ENCODE results near the gene ADAM30.
A peak's percentile ranks its signal among the peaks of the same experiment; 100 is the strongest.

ADAM30 gene

DNA sequence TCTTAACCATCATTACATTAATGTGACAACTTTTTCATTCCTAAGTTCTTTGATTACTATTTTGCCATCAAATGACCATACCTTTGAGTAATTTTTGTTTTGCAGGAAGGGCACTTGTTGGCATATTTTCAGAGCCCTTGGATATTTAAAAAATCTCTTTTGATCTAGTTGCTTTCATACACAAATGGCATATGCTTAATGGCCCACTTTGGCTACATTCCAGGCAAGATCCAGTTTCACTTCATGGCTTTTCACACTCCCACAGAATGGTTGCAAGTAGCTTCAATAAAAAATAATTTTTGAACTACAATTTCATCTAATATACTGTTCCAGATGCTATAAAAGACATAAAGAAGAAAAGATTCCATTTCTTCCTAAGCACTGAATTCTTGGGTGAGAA, 18.1 kb downstream of the ADAM30 start:
- DNase-seq (ENCODE audit: low read depth): no peak
- TF ChIP-seq, protein P1, sequence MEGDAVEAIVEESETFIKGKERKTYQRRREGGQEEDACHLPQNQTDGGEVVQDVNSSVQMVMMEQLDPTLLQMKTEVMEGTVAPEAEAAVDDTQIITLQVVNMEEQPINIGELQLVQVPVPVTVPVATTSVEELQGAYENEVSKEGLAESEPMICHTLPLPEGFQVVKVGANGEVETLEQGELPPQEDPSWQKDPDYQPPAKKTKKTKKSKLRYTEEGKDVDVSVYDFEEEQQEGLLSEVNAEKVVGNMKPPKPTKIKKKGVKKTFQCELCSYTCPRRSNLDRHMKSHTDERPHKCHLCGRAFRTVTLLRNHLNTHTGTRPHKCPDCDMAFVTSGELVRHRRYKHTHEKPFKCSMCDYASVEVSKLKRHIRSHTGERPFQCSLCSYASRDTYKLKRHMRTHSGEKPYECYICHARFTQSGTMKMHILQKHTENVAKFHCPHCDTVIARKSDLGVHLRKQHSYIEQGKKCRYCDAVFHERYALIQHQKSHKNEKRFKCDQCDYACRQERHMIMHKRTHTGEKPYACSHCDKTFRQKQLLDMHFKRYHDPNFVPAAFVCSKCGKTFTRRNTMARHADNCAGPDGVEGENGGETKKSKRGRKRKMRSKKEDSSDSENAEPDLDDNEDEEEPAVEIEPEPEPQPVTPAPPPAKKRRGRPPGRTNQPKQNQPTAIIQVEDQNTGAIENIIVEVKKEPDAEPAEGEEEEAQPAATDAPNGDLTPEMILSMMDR (conservative IDR thresholded peaks at IDR 0.05; ENCODE audit: low read depth, low read length): no peak

DNA sequence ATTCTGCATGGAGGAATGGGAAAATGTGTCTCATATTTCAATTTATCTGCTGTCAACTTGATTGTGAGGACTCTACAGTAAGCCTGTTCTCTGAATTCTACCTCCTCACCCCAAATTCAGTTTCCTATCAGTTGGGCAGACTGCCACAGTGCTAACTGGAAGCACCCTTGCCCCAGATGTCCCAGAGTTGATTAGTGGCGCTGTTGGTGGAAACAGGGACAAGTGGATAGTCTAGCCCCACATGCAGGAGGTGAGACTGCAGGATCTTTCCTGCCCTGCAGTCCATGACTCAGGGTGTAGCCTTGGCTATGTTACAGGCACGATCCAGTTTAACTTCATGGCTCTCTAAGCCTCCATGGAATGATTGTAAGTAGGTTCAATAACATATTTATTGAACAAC, 22.1 kb downstream of the ADAM30 start:
- DNase-seq (ENCODE audit: low read depth): no peak
- no peak overlapping the region for H3K4me3 ChIP-seq (ENCODE audit: low read depth, low read length)
- TF ChIP-seq, protein P1 (conservative IDR thresholded peaks at IDR 0.05; ENCODE audit: low read depth, low read length): no peak

More for the DNA sequence above, 18.1 kb downstream of the ADAM30 start:
- H3K4me3 ChIP-seq (ENCODE audit: low read depth, low read length): no peak overlapping the region

DNA sequence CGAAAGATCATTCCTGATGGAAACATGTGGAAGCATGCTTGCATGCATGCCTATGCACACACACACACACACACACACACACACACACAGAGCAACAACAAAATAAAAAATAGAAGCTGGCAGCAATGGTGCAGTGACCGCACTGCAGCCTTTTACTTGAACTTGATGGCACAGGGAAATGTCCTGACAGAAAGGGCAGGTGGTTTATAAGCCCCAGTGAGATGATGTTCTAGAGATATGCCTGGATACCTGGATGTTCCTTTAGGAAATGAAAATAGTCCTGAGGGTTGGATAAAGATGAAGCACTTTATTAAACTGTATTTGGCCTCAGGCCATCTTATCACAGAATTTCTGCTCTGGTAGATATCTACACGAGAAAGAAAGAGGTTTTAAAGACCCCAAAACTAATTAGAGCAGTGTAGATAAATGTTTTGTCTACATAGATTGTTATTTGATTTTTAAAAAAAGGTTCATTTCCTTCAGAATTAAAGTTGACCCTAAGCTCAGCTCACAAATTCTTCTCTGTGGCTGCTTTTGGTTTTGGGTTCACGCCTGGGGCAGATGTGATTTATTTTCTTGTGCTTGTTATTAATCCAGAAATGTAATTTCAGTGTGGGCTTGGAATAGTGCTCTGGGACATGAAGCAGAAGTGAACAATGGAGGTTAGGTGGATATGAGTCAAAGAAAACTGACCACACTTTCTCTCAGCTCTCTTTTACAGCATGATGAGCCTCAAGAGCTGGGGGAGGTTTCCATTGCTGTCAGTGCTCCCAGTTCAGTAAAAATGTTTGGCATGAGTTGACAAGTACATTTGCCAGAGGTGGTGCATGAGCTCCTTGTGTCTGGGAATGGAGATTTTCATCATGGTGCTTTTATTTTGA, 22.9 kb downstream of the ADAM30 start:
- TF ChIP-seq, protein P1 (conservative IDR thresholded peaks at IDR 0.05; ENCODE audit: low read depth, low read length): no peak
- no peak overlapping the region for H3K4me3 ChIP-seq (ENCODE audit: low read depth, low read length)
- peak; percentile 79 for DNase-seq (ENCODE audit: low read depth)

DNA sequence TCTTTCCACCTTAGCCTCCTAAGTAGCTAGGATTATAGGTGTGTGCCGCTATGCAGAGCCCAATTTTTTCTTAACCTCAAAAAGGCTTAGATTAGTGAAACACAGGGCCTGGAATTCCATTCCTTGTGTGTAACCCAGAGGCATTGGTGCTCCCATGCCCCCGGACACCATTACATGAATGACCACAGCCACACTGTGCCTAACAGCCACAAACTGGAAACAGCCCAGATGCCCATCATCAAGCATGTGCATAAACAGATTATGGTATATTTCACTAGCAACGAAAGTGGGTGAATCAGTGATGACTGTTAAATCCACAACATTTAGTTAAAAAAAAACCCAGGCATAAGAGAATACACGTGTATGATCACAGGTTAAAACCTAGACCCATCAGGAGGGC, 24.4 kb downstream of the ADAM30 start:
- TF ChIP-seq, protein P1 (conservative IDR thresholded peaks at IDR 0.05; ENCODE audit: low read depth, low read length): no peak
- no peak overlapping the region for H3K4me3 ChIP-seq (ENCODE audit: low read depth, low read length)
- DNase-seq (ENCODE audit: low read depth): no peak

DNA sequence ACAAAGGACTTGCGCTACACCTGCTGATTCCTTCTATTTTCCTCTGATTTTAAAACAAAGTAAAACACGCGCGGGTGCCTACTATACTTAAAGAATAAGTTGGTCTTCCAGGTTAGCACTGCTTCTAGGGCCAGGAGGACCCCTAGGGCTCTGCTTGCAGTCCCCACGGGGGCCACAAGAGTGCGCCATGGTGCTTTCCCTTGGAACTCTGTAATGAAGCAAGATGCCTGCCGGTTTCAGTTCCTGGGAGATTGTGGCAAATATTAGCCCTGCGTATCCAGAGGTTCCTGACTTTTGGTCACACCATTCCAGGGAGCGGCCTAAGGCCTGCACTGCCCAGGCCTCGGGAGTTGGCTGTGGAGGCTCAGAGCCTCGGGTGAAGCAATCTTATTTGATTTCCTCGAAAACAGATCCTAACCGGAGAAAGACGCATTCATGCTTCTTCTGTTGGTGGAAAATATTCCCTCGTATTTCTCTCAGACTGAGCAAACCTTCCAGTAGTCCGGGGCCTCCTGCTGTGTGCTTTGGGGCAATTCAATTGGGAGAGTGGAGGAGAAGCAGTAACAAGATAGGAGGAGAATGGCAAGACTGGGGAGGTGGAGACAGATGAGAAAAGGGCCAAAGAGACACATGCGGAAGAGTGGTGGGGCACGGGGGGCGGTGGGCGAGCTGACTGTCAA, 25.3 kb downstream of the ADAM30 start:
- peak overlapping the region; percentile 44 for H3K4me3 ChIP-seq (ENCODE audit: low read depth, low read length)
- peak; percentile 86 for DNase-seq (ENCODE audit: low read depth)
- TF ChIP-seq, protein P1 (conservative IDR thresholded peaks at IDR 0.05; ENCODE audit: low read depth, low read length): peak; percentile 99

DNA sequence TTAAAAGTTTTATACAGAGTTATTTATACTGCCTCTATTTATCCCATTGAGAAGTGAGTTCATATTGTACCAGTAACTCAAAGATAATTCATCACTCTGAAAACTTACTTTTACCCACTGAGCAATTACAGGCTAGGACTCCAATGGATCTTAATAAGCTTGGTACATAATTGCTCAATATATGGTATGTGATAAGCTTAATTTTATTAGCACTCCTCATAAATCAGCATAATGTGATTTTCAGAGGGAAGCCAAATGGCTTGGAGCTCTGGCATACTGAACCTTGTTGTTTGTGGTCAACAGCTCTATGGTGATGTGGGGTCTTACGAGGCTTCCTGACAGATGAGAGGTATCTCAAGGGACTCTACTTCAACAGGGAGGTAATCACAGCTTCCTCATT, 26.3 kb downstream of the ADAM30 start:
- H3K4me3 ChIP-seq (ENCODE audit: low read depth, low read length): no peak overlapping the region
- TF ChIP-seq, protein P1 (conservative IDR thresholded peaks at IDR 0.05; ENCODE audit: low read depth, low read length): no peak
- DNase-seq (ENCODE audit: low read depth): no peak

Measured in choroid plexus epithelial cell (primary cell).